C4-2B (cell line): ENCODE data around the gene EFCAB5.

ENCODE experiments used
- CTCF ChIP-seq: fragments of 450-650 bp; conservative IDR thresholded peaks from 2 replicates; pipeline ENCODE4 v1.5.1; 2017; ENCODE audit warnings: mild to moderate bottlenecking
- ZFX ChIP-seq: fragments of 450-650 bp; IDR thresholded peaks from 2 replicates; pipeline ENCODE4 v1.6.1; 2017

GRCh38 chr17:30153463-30153862 is 212.0 kb downstream of the EFCAB5 start:
- no peak for TF ChIP-seq CTCF
- TF ChIP-seq ZFX: no peak
